GM19452 (cell line): Measurements from ENCODE around the gene GDF7.

Experiments
- ATAC-seq: cut with Tn5 transposase; IDR thresholded peaks from one replicate; pipeline ENCODE4 v1.9.1; 2021; ENCODE audit not compliant: unreplicated experiment

The GDF7 gene

GRCh38 chr2:20660506-20661420 lies 6.2 kb upstream of the GDF7 start:
- ATAC-seq = no peak

GRCh38 chr2:20661421-20662307 lies 5.3 kb upstream of the GDF7 start:
- ATAC-seq = peak; percentile 54

- no peak for ATAC-seq
Measured at GRCh38 chr2:20662308-20662937, 4.5 kb upstream of the GDF7 start.

- ATAC-seq = no peak
Measured at GRCh38 chr2:20663196-20664070, 3.5 kb upstream of the GDF7 start.

- no peak for ATAC-seq
Measured at GRCh38 chr2:20664071-20664390, 2.9 kb upstream of the GDF7 start.

GRCh38 chr2:20664431-20665242 lies 2.3 kb upstream of the GDF7 start:
- no peak for ATAC-seq

GRCh38 chr2:20665243-20666004 lies 1.5 kb upstream of the GDF7 start:
- ATAC-seq = no peak

GRCh38 chr2:20666005-20666303 lies 990 bp upstream of the GDF7 start:
- ATAC-seq = no peak

GRCh38 chr2:20667151-20667530 lies 197 bp downstream of the GDF7 start:
- ATAC-seq = no peak

GRCh38 chr2:20667531-20668401 lies 822 bp downstream of the GDF7 start:
- ATAC-seq = no peak

GRCh38 chr2:20668451-20668850 lies 1.5 kb downstream of the GDF7 start:
- no peak for ATAC-seq

GRCh38 chr2:20668871-20669475 lies 2.0 kb downstream of the GDF7 start:
- ATAC-seq = no peak

GRCh38 chr2:20669562-20670314 lies 2.8 kb downstream of the GDF7 start:
- ATAC-seq = no peak

- ATAC-seq = no peak
Measured at GRCh38 chr2:20670315-20671035, 3.5 kb downstream of the GDF7 start.

- no peak for ATAC-seq
Measured at GRCh38 chr2:20671036-20671735, 4.2 kb downstream of the GDF7 start.

GRCh38 chr2:20671736-20672080 lies 4.8 kb downstream of the GDF7 start:
- ATAC-seq = no peak
